Lower lobe of right lung (tissue), 2 donors: ENCODE measurements around the gene RNFT2. TPM values are rescaled to one million over a fixed set of nuclear protein-coding genes. Genes with fewer than 3 reads are reported as not detected.

Experiments used
- ATAC-seq, 2 donors: fragments of 200-7000 bp; cut with Tn5 transposase; one replicate each; pipeline ENCODE4 v1.9.1; 2020 to 2022; ENCODE audit warnings: mild to moderate bottlenecking in 2 of 2, moderate library complexity in 2 of 2
- DNase-seq: peaks from one replicate; pipeline ENCODE4 v3.0.0-alpha.2; 2020
- H3K27ac ChIP-seq: fragments of 200-600 bp; one replicate; pipeline ENCODE4 v1.8.0; 2022
- H3K27me3 ChIP-seq: fragments of 200-600 bp; one replicate; pipeline ENCODE4 v1.8.0; 2022; ENCODE audit warnings: low read depth
- H3K36me3 ChIP-seq: fragments of 200-600 bp; one replicate; pipeline ENCODE4 v1.8.0; 2022; ENCODE audit warnings: mild to moderate bottlenecking
- H3K4me1 ChIP-seq: fragments of 200-600 bp; one replicate; pipeline ENCODE4 v1.8.0; 2022
- H3K4me3 ChIP-seq: fragments of 200-600 bp; one replicate; pipeline ENCODE4 v1.8.0; 2022; ENCODE audit warnings: mild to moderate bottlenecking
- H3K9me3 ChIP-seq: fragments of 200-600 bp; one replicate; pipeline ENCODE4 v1.8.0; 2022
- CTCF ChIP-seq: fragments of 200-600 bp; IDR thresholded peaks from one replicate; pipeline ENCODE4 v1.8.0; 2022; ENCODE audit warnings: antibody characterized with exemption, mild to moderate bottlenecking
- intact Hi-C: fragments of 100-400 bp; cut with DNase I; formaldehyde crosslinking; loops from one replicate; pipeline ENCODE4 v1.11.0; 2022
- total RNA-seq: library from RNA; stranded (reverse); fragmentation: NEBNext Ultra II Directional; extraction: Animal tissue kit (Norgen Biotek cat#: 25700); gene quantifications from one replicate; pipeline ENCODE4 v1.2.1, GENCODE V29; 2021
- donor health status: DM: no; HTN: yes; CAD: no; lungs with severe emphysema.

RNFT2 gene
- total RNA-seq, 1 donor from 2014 or later = 3.3 TPM

- no peaks in the 10 kb centered on the region for H3K4me1 ChIP-seq
- no peak overlapping the region for H3K4me3 ChIP-seq
- intact Hi-C loops = no loop called here
- TF ChIP-seq CTCF = no peak
- no peaks in the 10 kb centered on the region for H3K36me3 ChIP-seq
- peaks cover 4% of the 10 kb centered on the region for H3K27me3 ChIP-seq
- no peak for DNase-seq
- H3K27ac ChIP-seq = no peak overlapping the region
- no peak for ATAC-seq
- no peaks in the 10 kb centered on the region for H3K9me3 ChIP-seq
These were observed 114.2 kb downstream of the RNFT2 start for GRCh38 chr12:116852303-116852702.

- ATAC-seq (no peak), DNase-seq (no peak)
- Histone ChIP-seq H3K4me3 (no peak overlapping the region), H3K9me3 (no peaks in the 10 kb centered on the region), H3K27me3 (peaks cover 4% of the 10 kb centered on the region), H3K36me3 (no peaks in the 10 kb centered on the region), H3K4me1 (no peaks in the 10 kb centered on the region), H3K27ac (no peak overlapping the region)
- intact Hi-C loops = no loop called here
- TF ChIP-seq CTCF = no peak
These were observed 115.4 kb downstream of the RNFT2 start for GRCh38 chr12:116853507-116853906.

GRCh38 chr12:116855744-116856470 is 117.8 kb downstream of the RNFT2 start:
- Histone ChIP-seq H3K36me3 (no peaks in the 10 kb centered on the region), H3K27me3 (peaks cover 10% of the 10 kb centered on the region), H3K4me1 (no peaks in the 10 kb centered on the region), H3K4me3 (no peak overlapping the region), H3K9me3 (no peaks in the 10 kb centered on the region), H3K27ac (no peak overlapping the region)
- intact Hi-C loops = no loop called here
- no peak for TF ChIP-seq CTCF
- DNase-seq = no peak
- peak; percentile 43 to 46 for ATAC-seq

GRCh38 chr12:116856729-116857128 is 118.6 kb downstream of the RNFT2 start:
- Histone ChIP-seq H3K4me3 (no peak overlapping the region), H3K27me3 (peaks cover 10% of the 10 kb centered on the region), H3K9me3 (no peaks in the 10 kb centered on the region), H3K36me3 (no peaks in the 10 kb centered on the region), H3K27ac (no peak overlapping the region), H3K4me1 (no peaks in the 10 kb centered on the region)
- ATAC-seq (no peak), DNase-seq (no peak)
- TF ChIP-seq CTCF = no peak
- intact Hi-C loops = no loop called here

- Histone ChIP-seq H3K27ac (no peak overlapping the region), H3K4me1 (no peaks in the 10 kb centered on the region), H3K9me3 (no peaks in the 10 kb centered on the region), H3K4me3 (no peak overlapping the region), H3K36me3 (no peaks in the 10 kb centered on the region), H3K27me3 (peaks cover 10% of the 10 kb centered on the region)
- ATAC-seq (no peak), DNase-seq (no peak)
- intact Hi-C loops = no loop called here
- no peak for TF ChIP-seq CTCF
These were observed 121.0 kb downstream of the RNFT2 start for GRCh38 chr12:116859079-116859478.
